Activated naive CD8-positive, alpha-beta T cell treated with anti-CD3 and anti-CD28 coated beads for 36 hours (primary cell): ENCODE measurements around the gene ARMH3. TPM values are rescaled to one million over a fixed set of nuclear protein-coding genes. Genes with fewer than 3 reads are reported as not detected.
A peak's percentile ranks its signal among the peaks of the same experiment; 100 is the strongest.

Source experiments
- DNase-seq: peaks from one replicate; pipeline ENCODE4 v3.0.0; 2021
- H3K27ac Mint-ChIP-seq: one replicate; pipeline ENCODE4 v1.8.0; 2022; ENCODE audit warnings: mild to moderate bottlenecking, moderate library complexity, mixed read lengths
- H3K27me3 Mint-ChIP-seq: one replicate; pipeline ENCODE4 v1.8.0; 2022; ENCODE audit warnings: mild to moderate bottlenecking, mixed read lengths
- H3K36me3 Mint-ChIP-seq: one replicate; pipeline ENCODE4 v1.8.0; 2021; ENCODE audit warnings: mild to moderate bottlenecking, mixed read lengths
- H3K4me1 Mint-ChIP-seq: one replicate; pipeline ENCODE4 v1.8.0; 2021; ENCODE audit warnings: mixed read lengths
- H3K4me3 Mint-ChIP-seq: one replicate; pipeline ENCODE4 v1.8.0; 2022; ENCODE audit warnings: mild to moderate bottlenecking, moderate library complexity, mixed read lengths
- H3K9me3 Mint-ChIP-seq: one replicate; pipeline ENCODE4 v1.8.0; 2022; ENCODE audit warnings: mixed read lengths
- total RNA-seq, 2 experiments: library from RNA; stranded (reverse); gene quantifications; one replicate each; pipeline ENCODE4 v1.2.3, GENCODE V29; 2021

ARMH3 gene
- total RNA-seq, 2 experiments from 2014 or later, result 21.5 to 21.9 TPM

DNA sequence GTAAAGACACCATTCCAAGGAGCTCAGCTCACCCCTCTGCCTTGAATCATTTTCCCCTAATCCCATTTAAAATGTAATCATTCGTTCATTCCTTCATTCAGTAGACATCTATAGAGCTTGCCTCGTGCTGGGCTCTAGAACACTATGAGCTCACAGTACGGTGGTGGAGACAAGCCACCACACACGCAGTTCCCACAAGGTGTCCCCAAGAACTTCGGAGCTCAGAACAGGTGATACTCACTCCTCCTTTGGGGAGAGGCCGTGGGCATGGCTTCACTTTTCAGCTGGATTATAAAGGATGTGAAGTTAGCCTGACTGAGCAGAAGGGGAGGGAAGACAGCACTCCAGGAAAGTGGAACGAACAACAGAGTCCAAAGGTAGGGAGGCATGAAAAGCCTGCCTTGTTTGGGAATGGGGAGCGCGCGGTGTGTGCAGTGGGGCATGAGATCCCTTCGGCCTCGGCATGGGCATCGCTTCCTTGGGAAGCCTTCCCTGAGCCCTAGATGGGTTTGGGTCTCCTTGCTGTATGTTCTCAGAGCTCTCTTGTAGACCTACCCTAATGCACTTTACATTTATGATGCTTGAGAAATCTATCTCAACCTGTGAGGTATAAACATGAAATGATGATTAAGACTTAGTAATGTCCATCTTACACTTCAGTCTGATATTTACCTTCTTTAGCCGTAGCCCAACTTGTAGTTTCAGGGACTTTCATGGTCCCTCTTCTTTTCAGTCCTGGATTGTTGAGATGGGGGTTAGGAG is 236.9 kb downstream of the ARMH3 start:
- Mint-ChIP-seq H3K27ac (peak overlapping the region; percentile 95), H3K36me3 (peaks cover 23% of the 10 kb centered on the region), H3K9me3 (no peaks in the 10 kb centered on the region), H3K4me1 (peaks cover 37% of the 10 kb centered on the region), H3K27me3 (peaks cover 4% of the 10 kb centered on the region), H3K4me3 (peak overlapping the region; percentile 93)
- DNase-seq, result no peak

- Mint-ChIP-seq H3K9me3 (no peaks in the 10 kb centered on the region), H3K27ac (peak within 1 kb of the TSS; percentile 95), H3K27me3 (peaks cover 4% of the 10 kb centered on the region), H3K36me3 (peaks cover 24% of the 10 kb centered on the region), H3K4me1 (peaks cover 44% of the 10 kb centered on the region), H3K4me3 (peak within 1 kb of the TSS; percentile 93)
- peak; percentile 97 for DNase-seq
Measured at GRCh38 chr10:101818119-101818871, 237.7 kb downstream of the ARMH3 start, which contains the start of gene OGA. Gene OGA (minus strand): TSS chr10:101818444. CDS start chr10:101818022, 422 bp downstream.

DNA sequence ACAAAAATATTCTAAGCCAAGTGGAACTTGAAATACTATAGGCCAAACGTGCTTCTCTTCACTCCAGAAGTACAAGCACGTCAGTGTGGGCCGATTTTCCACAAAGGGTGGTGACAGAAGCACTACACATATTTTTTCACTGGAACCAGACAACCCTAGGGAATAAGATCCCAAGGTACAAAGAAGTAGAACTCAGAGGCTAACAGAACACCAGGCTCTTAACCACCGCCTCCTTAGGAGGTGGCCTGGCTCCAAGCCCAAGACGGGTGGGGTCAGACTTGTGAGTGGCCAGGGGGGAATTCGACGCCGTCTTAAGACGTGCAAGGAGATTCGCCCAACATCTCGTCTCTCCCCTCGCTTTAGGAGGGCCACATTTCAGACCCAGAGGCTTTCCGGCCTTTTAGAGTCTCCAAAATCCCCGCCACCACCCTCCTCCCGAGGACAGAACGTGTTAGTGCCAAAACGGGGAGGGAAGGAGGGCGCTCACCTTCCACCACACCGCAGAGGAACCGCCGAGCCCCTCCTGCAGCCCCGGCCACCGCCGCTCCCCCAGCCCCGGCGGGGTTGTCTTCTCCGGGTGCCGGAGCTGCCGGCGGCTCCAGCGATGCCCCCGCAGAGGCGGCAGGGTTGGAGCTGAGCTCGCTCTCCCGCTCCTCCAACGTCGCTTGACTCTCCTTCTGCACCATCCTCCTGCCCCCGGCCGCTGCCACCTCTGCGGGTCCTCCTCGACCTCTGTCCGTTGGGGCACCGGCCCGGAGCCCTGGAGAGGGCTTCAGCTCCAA is 238.4 kb downstream of the ARMH3 start:
- no peaks in the 10 kb centered on the region for H3K9me3 Mint-ChIP-seq
- peaks cover 51% of the 10 kb centered on the region for H3K4me1 Mint-ChIP-seq
- H3K36me3 Mint-ChIP-seq, result peaks cover 24% of the 10 kb centered on the region
- H3K27ac Mint-ChIP-seq, result peak overlapping the region; percentile 95
- H3K4me3 Mint-ChIP-seq, result peak overlapping the region; percentile 93
- peak; percentile 55 for DNase-seq
- peaks cover 4% of the 10 kb centered on the region for H3K27me3 Mint-ChIP-seq

GRCh38 chr10:101816913-101817336 is 239.0 kb downstream of the ARMH3 start:
- H3K27me3 Mint-ChIP-seq, result peaks cover 4% of the 10 kb centered on the region
- no peak for DNase-seq
- peak overlapping the region; percentile 93 for H3K4me3 Mint-ChIP-seq
- H3K9me3 Mint-ChIP-seq, result no peaks in the 10 kb centered on the region
- peaks cover 53% of the 10 kb centered on the region for H3K4me1 Mint-ChIP-seq
- H3K36me3 Mint-ChIP-seq, result peaks cover 23% of the 10 kb centered on the region
- peak overlapping the region; percentile 95 for H3K27ac Mint-ChIP-seq

DNA sequence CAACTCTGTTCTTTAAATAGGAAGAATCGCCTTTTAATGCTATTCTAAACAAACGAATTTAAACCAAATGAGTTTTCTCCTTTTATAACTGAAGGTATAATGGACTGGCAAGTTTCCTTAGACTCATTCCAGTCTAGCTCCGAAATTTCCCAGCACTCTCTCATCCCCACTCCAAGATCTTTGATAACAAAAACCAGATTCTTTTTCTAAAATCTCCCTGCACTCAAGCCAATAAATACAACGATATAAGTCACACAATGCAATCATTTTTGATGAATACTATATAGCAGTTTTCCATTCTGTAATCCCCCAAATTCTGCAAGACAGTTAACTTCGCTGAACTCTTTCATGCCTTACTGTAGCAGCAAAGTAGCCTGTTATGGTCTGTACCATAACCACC is 239.6 kb downstream of the ARMH3 start:
- peaks cover 4% of the 10 kb centered on the region for H3K27me3 Mint-ChIP-seq
- H3K27ac Mint-ChIP-seq, result peak overlapping the region; percentile 95
- H3K4me3 Mint-ChIP-seq, result peak overlapping the region; percentile 93
- peaks cover 21% of the 10 kb centered on the region for H3K36me3 Mint-ChIP-seq
- no peak for DNase-seq
- no peaks in the 10 kb centered on the region for H3K9me3 Mint-ChIP-seq
- H3K4me1 Mint-ChIP-seq, result peaks cover 54% of the 10 kb centered on the region

DNA sequence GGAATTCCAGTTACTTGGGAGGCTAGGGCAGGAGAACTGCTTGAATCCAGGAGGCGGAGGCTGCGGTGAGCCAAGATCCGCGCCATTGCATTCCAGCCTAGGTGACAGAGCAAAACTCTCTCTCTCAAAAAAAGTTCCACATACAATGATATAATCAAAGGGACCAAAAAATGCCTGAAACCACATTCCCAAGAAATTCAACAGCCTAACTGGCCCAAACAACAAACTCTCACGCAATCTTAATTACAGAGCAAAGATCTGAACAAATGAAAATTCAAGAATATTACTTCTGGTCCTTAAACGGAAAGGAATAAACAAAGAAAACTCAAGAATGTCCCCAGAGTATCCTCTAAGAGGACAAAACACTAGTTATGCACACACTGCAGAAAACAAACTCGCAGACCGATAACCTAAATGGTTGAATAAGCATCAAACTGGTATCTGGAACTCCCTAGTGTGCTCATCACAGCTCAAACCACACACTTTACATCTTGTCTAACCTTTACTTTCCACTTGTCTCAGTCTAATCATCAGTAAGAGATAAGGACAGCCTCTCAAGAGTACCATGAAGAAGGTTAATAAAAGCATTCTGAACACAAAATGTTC is 241.4 kb downstream of the ARMH3 start:
- Mint-ChIP-seq H3K4me1 (peaks cover 55% of the 10 kb centered on the region), H3K4me3 (peak overlapping the region; percentile 93), H3K27ac (peak overlapping the region; percentile 95), H3K27me3 (peaks cover 4% of the 10 kb centered on the region), H3K9me3 (no peaks in the 10 kb centered on the region), H3K36me3 (peaks cover 24% of the 10 kb centered on the region)
- DNase-seq, result no peak

DNA sequence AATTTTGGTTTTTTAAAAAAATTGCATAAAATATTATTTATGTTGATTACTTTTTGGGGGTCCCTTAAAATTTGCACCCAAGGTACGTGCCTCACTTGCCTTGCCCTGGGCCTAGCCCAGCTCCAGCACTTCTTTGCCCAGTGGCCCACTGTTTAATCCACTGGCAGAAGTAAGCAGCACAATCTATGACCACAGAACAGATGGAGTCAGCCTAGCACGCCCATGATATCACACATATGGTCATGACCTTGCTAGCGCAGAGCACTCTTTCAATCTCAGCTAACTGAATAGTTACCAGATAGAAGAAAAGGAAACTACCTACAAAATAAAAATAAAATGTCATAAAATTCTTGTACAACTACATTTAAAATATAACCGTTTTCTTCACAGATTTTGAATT is 243.4 kb downstream of the ARMH3 start:
- H3K4me1 Mint-ChIP-seq, result peaks cover 55% of the 10 kb centered on the region
- H3K36me3 Mint-ChIP-seq, result peaks cover 29% of the 10 kb centered on the region

DNA sequence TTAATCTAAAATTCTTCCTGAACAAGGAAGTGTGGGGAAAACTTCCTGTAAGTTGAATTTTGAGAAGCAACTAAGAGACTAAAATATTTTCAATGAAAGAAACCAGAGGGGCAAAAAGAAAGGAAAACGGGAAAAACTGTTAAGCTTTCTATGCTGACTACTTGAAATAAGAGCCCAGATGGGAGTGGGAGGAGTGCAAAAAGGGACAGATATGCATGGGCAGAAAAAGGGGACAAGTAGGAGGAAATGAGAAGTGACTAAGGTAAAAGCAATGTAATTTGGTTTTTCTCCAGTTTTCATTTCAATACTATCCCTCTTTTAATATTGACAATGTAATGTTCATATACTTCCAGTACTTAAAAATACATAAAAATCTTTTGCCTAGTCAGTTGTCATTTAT is 248.8 kb downstream of the ARMH3 start:
- Mint-ChIP-seq H3K9me3 (no peaks in the 10 kb centered on the region), H3K27ac (peak overlapping the region; percentile 58), H3K4me1 (peaks cover 31% of the 10 kb centered on the region), H3K27me3 (no peaks in the 10 kb centered on the region), H3K4me3 (no peak overlapping the region), H3K36me3 (peaks cover 26% of the 10 kb centered on the region)
- no peak for DNase-seq

More for the DNA sequence above, 243.4 kb downstream of the ARMH3 start:
- H3K4me3 Mint-ChIP-seq, result no peak overlapping the region
- peak overlapping the region; percentile 54 for H3K27ac Mint-ChIP-seq
- no peaks in the 10 kb centered on the region for H3K27me3 Mint-ChIP-seq
- DNase-seq, result no peak
- H3K9me3 Mint-ChIP-seq, result no peaks in the 10 kb centered on the region

- peaks cover 44% of the 10 kb centered on the region for H3K36me3 Mint-ChIP-seq
- no peaks in the 10 kb centered on the region for H3K9me3 Mint-ChIP-seq
- peak overlapping the region; percentile 46 for H3K27ac Mint-ChIP-seq
- no peak overlapping the region for H3K4me3 Mint-ChIP-seq
- no peak for DNase-seq
- H3K27me3 Mint-ChIP-seq, result no peaks in the 10 kb centered on the region
- peaks cover 33% of the 10 kb centered on the region for H3K4me1 Mint-ChIP-seq
Measured at GRCh38 chr10:101803511-101803910, 252.5 kb downstream of the ARMH3 start.

GRCh38 chr10:101797403-101798059 is 258.4 kb downstream of the ARMH3 start:
- peaks cover 46% of the 10 kb centered on the region for H3K36me3 Mint-ChIP-seq
- H3K27me3 Mint-ChIP-seq, result no peaks in the 10 kb centered on the region
- no peaks in the 10 kb centered on the region for H3K9me3 Mint-ChIP-seq
- peak overlapping the region; percentile 51 for H3K27ac Mint-ChIP-seq
- peaks cover 31% of the 10 kb centered on the region for H3K4me1 Mint-ChIP-seq
- no peak overlapping the region for H3K4me3 Mint-ChIP-seq
- DNase-seq, result no peak

Other genes starting within 250 kb of the ARMH3 start
- 100 to 1,000 TPM in 1 of 2 experiments, 10 to 100 TPM in 1; 92.2 to 100 TPM for gene OGA, start 237.7 kb downstream of the ARMH3 start, total RNA-seq
- 1 to 10 TPM; 1.1 to 1.7 TPM for gene KCNIP2, start 212.4 kb downstream of the ARMH3 start, total RNA-seq
- gene HPS6, start 9.2 kb upstream of the ARMH3 start, total RNA-seq, result 10 to 100 TPM; 21.2 to 21.3 TPM
- 10 to 100 TPM; 68.0 to 71.5 TPM for gene LDB1, start 64.2 kb upstream of the ARMH3 start, total RNA-seq
- gene PPRC1, start 76.9 kb upstream of the ARMH3 start, total RNA-seq, result 100 to 1,000 TPM; 104 to 111 TPM
- 100 to 1,000 TPM; 337 to 346 TPM for gene NOLC1, start 96.2 kb upstream of the ARMH3 start, total RNA-seq
- gene ELOVL3, start 170.1 kb upstream of the ARMH3 start, total RNA-seq, result not detected
- under 1 TPM in 1 of 2 experiments, not detected in 1; 0.31 TPM for gene PITX3, start 185.3 kb upstream of the ARMH3 start, total RNA-seq
- 10 to 100 TPM; 29.3 to 29.5 TPM for gene GBF1, start 189.4 kb upstream of the ARMH3 start, total RNA-seq